ENCODE results near the gene RSRC1. TPM values are rescaled to one million over a fixed set of nuclear protein-coding genes. Genes with fewer than 3 reads are reported as not detected.

The RSRC1 gene
- total RNA-seq, 1 donor from 2014 or later = 80.5 TPM

- Mint-ChIP-seq H3K27me3 (ENCODE audit: insufficient read depth, low read depth) (no peaks in the 10 kb centered on the region), H3K4me3 (no peak overlapping the region), H3K36me3 (peaks cover 10% of the 10 kb centered on the region), H3K4me1 (peaks cover 4% of the 10 kb centered on the region), H3K27ac (no peak overlapping the region), H3K9me3 (peaks cover 8% of the 10 kb centered on the region)
- H3K9ac ChIP-seq = no peak overlapping the region
- no peak for TF ChIP-seq EZH2phosphoT487 (IDR thresholded peaks at IDR 0.05)
- TF ChIP-seq CTCF (IDR thresholded peaks at IDR 0.05) = no peak
- TF ChIP-seq EZH2 (IDR thresholded peaks at IDR 0.05) = no peak
- no peak overlapping the region for H2AFZ ChIP-seq (replicated peaks)
- H3K4me3 ChIP-seq = no peak overlapping the region
- H3K4me2 ChIP-seq = no peak overlapping the region
- no peaks in the 10 kb centered on the region for H3K4me1 ChIP-seq
- no peaks in the 10 kb centered on the region for H3K36me3 ChIP-seq
- no peaks in the 10 kb centered on the region for H3K79me2 ChIP-seq (ENCODE audit: low read depth)
- no peak for DNase-seq (ENCODE audit: low spot score)
- H3K27me3 ChIP-seq = no peaks in the 10 kb centered on the region
- H3K9me3 ChIP-seq (ENCODE audit: low read depth) = no peaks in the 10 kb centered on the region
- H3K27ac ChIP-seq = no peak overlapping the region
- H3F3A ChIP-seq (ENCODE audit: low read depth) = no peaks in the 10 kb centered on the region
- H4K20me1 ChIP-seq (ENCODE audit: low read depth) = no peaks in the 10 kb centered on the region
These were observed 42.3 kb downstream of the RSRC1 start for GRCh38 chr3:158152186-158152585.

GRCh38 chr3:158158969-158159368 lies 49.1 kb downstream of the RSRC1 start:
- H3K27ac Mint-ChIP-seq = peak overlapping the region; percentile 64

GRCh38 chr3:158159714-158160113 lies 49.8 kb downstream of the RSRC1 start:
- Histone ChIP-seq H3K79me2 (ENCODE audit: low read depth) (no peaks in the 10 kb centered on the region), H4K20me1 (ENCODE audit: low read depth) (peaks cover 4% of the 10 kb centered on the region), H3K27me3 (no peaks in the 10 kb centered on the region), H3K9ac (no peak overlapping the region), H3K36me3 (no peaks in the 10 kb centered on the region), H2AFZ (replicated peaks) (no peak overlapping the region), H3K4me1 (no peaks in the 10 kb centered on the region), H3K9me3 (ENCODE audit: low read depth) (no peaks in the 10 kb centered on the region), H3K27ac (no peak overlapping the region), H3K4me3 (no peak overlapping the region), H3F3A (ENCODE audit: low read depth) (no peaks in the 10 kb centered on the region), H3K4me2 (no peak overlapping the region)
- H3K27ac Mint-ChIP-seq = no peak overlapping the region
- H3K36me3 Mint-ChIP-seq = peaks cover 4% of the 10 kb centered on the region
- no peaks in the 10 kb centered on the region for H3K4me1 Mint-ChIP-seq
- no peaks in the 10 kb centered on the region for H3K27me3 Mint-ChIP-seq (ENCODE audit: insufficient read depth, low read depth)
- H3K9me3 Mint-ChIP-seq = peaks cover 5% of the 10 kb centered on the region
- no peak for DNase-seq (ENCODE audit: low spot score)
- TF ChIP-seq EZH2 (IDR thresholded peaks at IDR 0.05) (no peak), EZH2phosphoT487 (IDR thresholded peaks at IDR 0.05) (no peak), CTCF (IDR thresholded peaks at IDR 0.05) (no peak)
- no peak overlapping the region for H3K4me3 Mint-ChIP-seq

More at GRCh38 chr3:158158969-158159368, 49.1 kb downstream of the RSRC1 start:
- Mint-ChIP-seq H3K4me3 (no peak overlapping the region), H3K4me1 (no peaks in the 10 kb centered on the region), H3K27me3 (ENCODE audit: insufficient read depth, low read depth) (no peaks in the 10 kb centered on the region), H3K36me3 (peaks cover 8% of the 10 kb centered on the region), H3K9me3 (peaks cover 8% of the 10 kb centered on the region)
- Histone ChIP-seq H3F3A (ENCODE audit: low read depth) (no peaks in the 10 kb centered on the region), H3K27me3 (no peaks in the 10 kb centered on the region), H3K4me3 (no peak overlapping the region), H3K36me3 (no peaks in the 10 kb centered on the region), H3K4me1 (no peaks in the 10 kb centered on the region), H3K79me2 (ENCODE audit: low read depth) (no peaks in the 10 kb centered on the region), H3K4me2 (no peak overlapping the region), H2AFZ (replicated peaks) (no peak overlapping the region), H3K9me3 (ENCODE audit: low read depth) (no peaks in the 10 kb centered on the region), H4K20me1 (ENCODE audit: low read depth) (peaks cover 4% of the 10 kb centered on the region), H3K9ac (no peak overlapping the region), H3K27ac (no peak overlapping the region)
- TF ChIP-seq EZH2 (IDR thresholded peaks at IDR 0.05) = no peak
- DNase-seq (ENCODE audit: low spot score) = no peak

- Mint-ChIP-seq H3K4me3 (no peak overlapping the region), H3K27me3 (ENCODE audit: insufficient read depth, low read depth) (no peaks in the 10 kb centered on the region), H3K27ac (no peak overlapping the region), H3K36me3 (no peaks in the 10 kb centered on the region), H3K4me1 (no peaks in the 10 kb centered on the region), H3K9me3 (peaks cover under 1% of the 10 kb centered on the region)
- H3K27me3 ChIP-seq = no peaks in the 10 kb centered on the region
- TF ChIP-seq EZH2phosphoT487 (IDR thresholded peaks at IDR 0.05) = no peak
- TF ChIP-seq EZH2 (IDR thresholded peaks at IDR 0.05) = no peak
- no peak for TF ChIP-seq CTCF (IDR thresholded peaks at IDR 0.05)
- no peaks in the 10 kb centered on the region for H3K4me1 ChIP-seq
- H3K27ac ChIP-seq = no peak overlapping the region
- H3F3A ChIP-seq (ENCODE audit: low read depth) = no peaks in the 10 kb centered on the region
- H4K20me1 ChIP-seq (ENCODE audit: low read depth) = peaks cover 4% of the 10 kb centered on the region
- no peaks in the 10 kb centered on the region for H3K9me3 ChIP-seq (ENCODE audit: low read depth)
- no peak overlapping the region for H3K4me3 ChIP-seq
- H3K79me2 ChIP-seq (ENCODE audit: low read depth) = no peaks in the 10 kb centered on the region
- no peak overlapping the region for H2AFZ ChIP-seq (replicated peaks)
- no peak for DNase-seq (ENCODE audit: low spot score)
- H3K36me3 ChIP-seq = no peaks in the 10 kb centered on the region
- no peak overlapping the region for H3K4me2 ChIP-seq
- no peak overlapping the region for H3K9ac ChIP-seq
These were observed 51.1 kb downstream of the RSRC1 start for GRCh38 chr3:158160958-158161357.

All from neural progenitor cell (in vitro differentiated cells).